Mammary epithelial cell (primary cell): ENCODE measurements around the gene NOC4L.

ENCODE experiments used
- CTCF ChIP-seq, 2 donors: IDR thresholded peaks in 1 of 2; conservative IDR thresholded peaks in 1 of 2; 2 replicates each; pipeline ENCODE4 v1.5.1; 2011 to 2012; ENCODE audit warnings: inconsistent platforms in 2 of 2, low read length in 2 of 2, mild to moderate bottlenecking in 2 of 2, control low read depth in 1 of 2, low read depth in 1 of 2; ENCODE audit not compliant: insufficient read depth in 1 of 2; ENCODE audit errors: extremely low read depth in 1 of 2
- EZH2 ChIP-seq: IDR thresholded peaks from 2 replicates; pipeline ENCODE4 v1.6.1; 2012; ENCODE audit warnings: low read length, inconsistent platforms, borderline replicate concordance

- TF ChIP-seq CTCF (conservative IDR thresholded peaks at IDR 0.05 in 1 of 2, IDR thresholded peaks at IDR 0.05 in 1 of 2; ENCODE audit: extremely low read depth in 1 of 2, insufficient read depth in 1 of 2, low read depth in 1 of 2, low read length in 2 of 2) (no peak), EZH2 (no peak)
Observed at GRCh38 chr12:132114667-132115066, 29.6 kb upstream of the NOC4L start.
